Activated T-cell treated with anti-CD3 and anti-CD28 coated beads for 24 hours (primary cell): ENCODE data around the gene CELA2B.
"Not testable (repeated sequence)": the region's sequence is repeated elsewhere in the genome, so short reads cannot be mapped to it uniquely, and the experiment has no call there.

ENCODE experiments used
- DNase-seq: peaks from one replicate; pipeline ENCODE4 v3.0.0-alpha.2; 2020; ENCODE audit warnings: low read depth

Gene CELA2B

GRCh38 chr1:15469361-15469760 is 6.5 kb upstream of the CELA2B start:
- DNase-seq, result no peak

DNA sequence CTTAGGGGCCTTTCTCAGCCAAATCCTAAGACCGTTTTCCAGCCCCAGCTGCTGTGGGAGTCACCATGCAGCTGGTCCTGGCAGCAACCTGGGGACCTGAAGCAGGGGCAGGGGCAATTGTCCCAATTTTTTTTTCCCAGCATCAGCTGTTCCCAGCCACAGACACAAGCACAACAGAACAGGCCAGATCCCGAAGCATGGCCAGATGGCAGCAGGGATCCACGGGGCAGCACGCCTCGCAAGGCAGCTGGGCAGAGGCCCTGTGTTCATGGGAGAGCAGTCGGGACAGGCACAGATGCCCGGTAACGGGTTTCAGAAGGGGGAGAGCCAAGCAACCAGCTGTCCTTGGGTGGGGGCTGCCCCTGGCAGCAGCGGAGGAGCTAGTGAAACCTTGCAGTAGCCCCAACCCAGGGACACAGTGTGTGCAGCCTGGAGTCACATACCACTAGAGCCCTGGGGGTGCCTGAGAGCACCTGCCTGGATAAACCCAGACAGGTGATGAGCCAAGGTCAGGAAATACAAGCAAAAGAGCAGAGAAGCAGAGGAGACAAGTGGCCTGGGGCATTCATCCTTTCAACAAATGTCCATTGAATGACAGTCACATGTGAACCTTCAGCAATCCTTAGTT is 6.0 kb upstream of the CELA2B start:
- DNase-seq, result not testable (repeated sequence)

GRCh38 chr1:15471067-15471466 is 4.8 kb upstream of the CELA2B start:
- not testable (repeated sequence) for DNase-seq

DNA sequence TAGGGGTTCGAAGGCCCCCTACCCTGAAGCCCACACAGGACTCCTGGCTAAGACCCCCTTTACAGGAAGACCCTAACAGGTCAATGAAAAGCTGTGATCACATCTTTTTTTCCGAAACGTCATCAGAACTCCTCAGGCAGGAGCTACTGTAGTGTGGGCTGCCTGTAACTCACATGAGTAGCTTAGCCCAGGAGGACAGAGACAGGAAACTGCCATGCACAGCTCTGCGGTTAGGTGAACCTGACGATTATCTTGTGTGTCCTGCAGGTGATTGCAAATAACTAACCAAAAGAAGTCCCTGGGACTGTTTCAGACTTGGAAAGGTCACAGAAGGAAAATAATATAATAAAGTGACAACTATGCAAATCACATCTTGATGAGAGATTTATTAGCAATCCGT is 4.2 kb upstream of the CELA2B start:
- not testable (repeated sequence) for DNase-seq

GRCh38 chr1:15472587-15472986 is 3.3 kb upstream of the CELA2B start:
- no peak for DNase-seq

DNA sequence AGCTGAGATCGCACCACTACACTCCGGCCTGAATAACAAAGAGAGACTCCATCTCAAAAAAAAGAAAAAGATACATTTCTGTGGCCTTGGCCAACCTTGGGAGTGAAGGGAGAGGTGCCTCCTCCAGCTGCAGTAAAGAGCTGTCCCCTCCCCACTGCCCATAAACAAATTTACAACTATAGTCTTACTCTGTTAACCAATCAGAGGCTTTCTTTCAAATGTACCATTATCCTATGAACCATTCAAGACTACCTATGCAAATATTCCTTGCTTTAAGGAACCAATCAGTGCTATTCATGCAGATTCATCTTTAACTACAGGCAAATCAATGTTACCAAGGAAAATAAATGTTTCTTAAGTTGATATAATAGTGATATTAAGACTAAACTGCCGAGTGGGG is 1.0 kb downstream of the CELA2B start:
- DNase-seq, result no peak

- DNase-seq, result no peak
Observed at GRCh38 chr1:15477646-15478212, 1.8 kb downstream of the CELA2B start.

DNA sequence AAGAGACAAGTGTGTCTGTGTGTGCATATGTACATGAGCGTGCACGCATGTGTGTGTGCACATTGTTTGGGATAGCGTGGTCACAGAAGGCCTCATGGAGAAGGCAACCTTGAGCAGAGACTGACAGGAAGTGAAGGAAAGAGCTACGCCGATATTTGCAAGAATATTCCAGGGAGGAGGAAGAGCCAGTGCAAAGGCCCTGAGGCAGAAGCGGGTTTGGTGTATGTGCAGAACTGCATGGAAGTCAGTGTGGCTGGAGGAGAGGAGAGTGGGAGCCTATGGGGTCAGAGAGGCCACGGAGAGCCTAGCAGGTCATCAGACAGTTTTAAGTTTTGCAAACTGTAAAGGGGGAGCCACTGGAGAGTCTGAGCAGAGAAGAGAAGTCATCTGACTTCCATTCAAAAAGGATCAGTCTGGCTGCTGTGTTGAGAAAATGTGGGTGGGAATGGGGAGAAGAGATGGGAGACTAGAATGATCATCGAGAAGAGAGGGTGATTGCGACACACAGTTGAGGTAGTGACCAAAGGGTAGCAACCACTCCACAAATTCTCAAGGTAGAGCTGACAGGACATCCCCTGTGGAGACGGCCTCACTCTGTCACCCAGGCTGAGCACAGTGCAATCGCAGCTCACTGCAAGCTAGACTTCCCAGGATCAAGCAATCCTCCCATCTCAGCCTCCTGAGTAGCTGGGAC is 3.9 kb downstream of the CELA2B start:
- no peak for DNase-seq

GRCh38 chr1:15482455-15482854 is 6.6 kb downstream of the CELA2B start:
- not testable (repeated sequence) for DNase-seq

DNA sequence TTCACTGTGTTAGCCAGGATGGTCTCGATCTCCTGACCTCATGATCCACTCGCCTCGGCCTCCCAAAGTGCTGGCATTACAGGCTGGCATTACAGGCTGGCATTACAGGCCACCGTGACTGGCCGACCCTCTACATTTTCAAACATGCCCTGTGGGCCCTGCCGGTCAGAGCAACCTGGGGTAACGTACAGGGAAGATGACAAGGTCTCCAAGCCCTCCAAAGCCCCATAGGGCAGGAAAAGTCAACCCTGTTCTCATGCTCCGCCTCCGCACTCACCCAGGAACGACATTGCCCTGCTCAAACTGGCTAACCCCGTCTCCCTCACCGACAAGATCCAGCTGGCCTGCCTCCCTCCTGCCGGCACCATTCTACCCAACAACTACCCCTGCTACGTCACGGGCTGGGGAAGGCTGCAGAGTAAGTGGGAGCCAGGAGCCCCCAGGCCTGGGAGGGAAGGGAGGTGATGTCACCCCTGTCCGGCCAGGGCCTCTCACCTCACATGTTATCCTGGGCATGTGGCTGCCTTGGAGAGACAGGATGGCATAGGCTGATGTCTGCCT is 7.2 kb downstream of the CELA2B start:
- not testable (repeated sequence) for DNase-seq

DNA sequence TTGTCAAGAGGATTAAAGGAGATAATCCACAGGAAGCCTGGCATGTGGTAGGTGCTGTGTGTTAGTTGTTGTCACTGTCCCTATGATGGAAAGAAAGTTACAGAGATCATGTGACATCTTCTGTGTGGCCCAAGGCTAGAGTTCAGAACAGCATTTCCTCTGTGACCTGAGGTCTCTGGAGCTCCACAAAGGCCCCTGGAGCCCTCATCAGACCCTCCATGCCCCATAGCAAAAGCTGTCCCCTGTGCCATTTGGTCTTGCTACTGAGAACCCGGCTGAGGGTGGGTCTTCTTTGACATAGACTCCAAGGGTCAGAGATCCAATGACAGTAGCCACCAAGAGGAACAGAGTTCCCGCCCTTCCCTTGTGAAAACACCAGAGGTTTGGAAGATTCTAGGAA is 8.1 kb downstream of the CELA2B start:
- DNase-seq, result no peak

DNA sequence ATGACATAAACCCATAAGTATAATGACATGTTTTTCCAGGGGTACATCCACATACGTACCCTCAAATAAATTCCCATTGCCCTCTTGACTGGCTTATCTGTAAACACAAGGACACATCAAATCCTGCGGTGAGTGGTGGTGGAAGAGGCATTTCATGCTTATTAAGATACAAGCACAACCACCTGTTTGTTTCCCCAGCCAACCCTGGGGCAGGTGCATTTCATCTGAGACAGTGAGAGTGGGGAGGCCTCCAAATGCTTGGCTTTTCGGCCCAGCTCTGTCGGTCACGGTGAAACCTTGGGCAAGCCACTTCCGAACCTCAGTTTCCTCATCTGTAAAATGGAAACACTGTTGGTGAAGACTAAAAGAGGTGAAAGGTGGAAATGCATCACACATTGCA is 8.5 kb downstream of the CELA2B start:
- not testable (repeated sequence) for DNase-seq

DNA sequence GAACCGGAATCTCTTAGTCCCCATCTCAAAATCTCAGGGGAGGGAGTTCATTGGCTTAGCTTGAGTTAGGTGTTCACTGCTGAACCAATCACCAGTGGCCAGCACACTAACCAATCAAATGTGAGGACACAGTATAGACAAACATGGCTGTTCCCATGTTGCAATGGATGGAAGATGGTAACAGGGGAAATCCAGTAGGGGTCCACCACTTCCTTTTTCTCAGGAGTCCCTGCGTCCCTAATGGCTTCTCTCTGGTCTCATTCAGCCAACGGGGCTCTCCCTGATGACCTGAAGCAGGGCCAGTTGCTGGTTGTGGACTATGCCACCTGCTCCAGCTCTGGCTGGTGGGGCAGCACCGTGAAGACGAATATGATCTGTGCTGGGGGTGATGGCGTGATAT is 9.7 kb downstream of the CELA2B start:
- DNase-seq, result no peak

GRCh38 chr1:15486844-15487610 is 11.1 kb downstream of the CELA2B start:
- not testable (repeated sequence) for DNase-seq

DNA sequence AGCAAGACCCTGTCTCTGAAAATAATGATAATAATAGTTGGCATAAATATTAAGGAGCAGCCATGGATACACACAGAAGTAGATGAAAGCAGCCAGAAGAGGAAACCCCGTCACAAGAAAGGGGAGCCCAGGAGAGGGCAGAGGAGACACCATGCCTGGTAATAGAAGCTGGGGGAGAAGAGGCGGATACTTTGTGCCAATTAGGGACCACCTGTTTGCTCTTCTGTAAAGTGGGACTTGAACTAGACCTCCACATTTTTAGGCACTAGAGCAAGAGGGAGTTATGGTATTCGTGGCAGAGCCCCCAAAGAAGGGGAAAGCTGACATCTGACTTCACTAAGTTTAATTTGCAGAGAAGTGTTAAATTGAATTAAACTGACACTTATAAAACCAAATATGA is 12.5 kb downstream of the CELA2B start:
- DNase-seq, result no peak

- no peak for DNase-seq
Observed at GRCh38 chr1:15489052-15489736, 13.3 kb downstream of the CELA2B start.

DNA sequence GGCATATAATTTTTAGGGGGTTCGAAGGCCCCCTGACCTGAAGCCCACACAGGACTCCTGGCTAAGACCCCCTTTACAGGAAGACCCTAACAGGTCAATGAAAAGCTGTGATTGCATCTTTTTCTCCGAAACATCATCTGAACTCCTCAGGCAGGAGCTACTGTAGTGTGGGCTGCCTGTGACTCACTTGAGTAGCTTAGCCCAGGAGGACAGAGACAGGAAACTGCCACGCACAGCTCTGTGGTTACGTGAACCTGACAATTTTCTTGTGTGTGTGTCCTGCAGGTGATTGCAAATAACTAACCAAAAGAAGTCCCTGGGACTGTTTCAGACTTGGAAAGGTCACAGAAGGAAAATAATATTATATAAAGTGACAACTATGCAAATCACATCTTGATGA is 15.1 kb downstream of the CELA2B start:
- not testable (repeated sequence) for DNase-seq

DNA sequence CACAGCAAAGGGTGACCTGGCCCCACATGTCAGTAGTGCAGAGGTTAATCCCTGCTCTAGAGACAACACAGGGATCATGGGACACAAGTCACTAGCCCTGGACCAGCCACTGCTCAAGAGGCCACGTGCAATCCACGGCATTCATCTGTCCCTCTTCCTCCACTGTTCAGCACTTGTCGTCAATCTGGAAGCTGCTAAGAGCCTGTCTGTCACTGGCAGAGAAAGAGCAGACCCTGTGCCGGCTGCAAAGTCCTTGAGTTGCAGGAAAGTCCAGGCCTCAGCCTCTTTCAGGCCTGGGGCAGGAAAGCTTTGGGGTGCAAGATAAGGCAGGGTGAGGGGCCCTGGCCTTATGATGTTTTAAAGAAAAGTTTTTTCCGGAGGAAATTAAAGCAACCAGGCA is 16.7 kb downstream of the CELA2B start:
- no peak for DNase-seq

DNA sequence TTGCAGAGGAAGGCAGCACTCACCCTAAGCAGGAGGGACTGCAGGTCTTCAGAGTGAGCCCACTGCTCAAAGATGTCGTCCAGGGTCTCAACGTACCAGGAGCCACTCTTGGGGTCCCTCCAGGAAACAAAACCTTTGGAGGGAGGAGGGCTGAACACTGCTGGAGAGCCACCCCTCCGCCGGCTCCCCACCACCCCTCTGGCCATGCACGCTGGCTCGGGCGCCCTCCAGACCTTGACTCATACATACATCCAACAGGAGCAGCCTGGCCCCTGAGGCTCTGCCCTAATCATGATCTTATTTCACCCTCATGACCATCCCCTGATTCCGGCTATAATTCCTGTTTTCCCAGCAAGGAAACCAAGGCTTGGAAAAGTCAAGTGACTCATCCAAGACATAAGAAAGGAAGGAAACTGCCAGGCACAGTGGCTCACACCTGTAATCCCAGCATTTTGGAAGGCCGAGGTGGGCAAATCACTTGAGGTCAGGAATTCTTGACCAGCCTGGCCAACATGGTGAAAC is 18.0 kb downstream of the CELA2B start:
- DNase-seq, result no peak

DNA sequence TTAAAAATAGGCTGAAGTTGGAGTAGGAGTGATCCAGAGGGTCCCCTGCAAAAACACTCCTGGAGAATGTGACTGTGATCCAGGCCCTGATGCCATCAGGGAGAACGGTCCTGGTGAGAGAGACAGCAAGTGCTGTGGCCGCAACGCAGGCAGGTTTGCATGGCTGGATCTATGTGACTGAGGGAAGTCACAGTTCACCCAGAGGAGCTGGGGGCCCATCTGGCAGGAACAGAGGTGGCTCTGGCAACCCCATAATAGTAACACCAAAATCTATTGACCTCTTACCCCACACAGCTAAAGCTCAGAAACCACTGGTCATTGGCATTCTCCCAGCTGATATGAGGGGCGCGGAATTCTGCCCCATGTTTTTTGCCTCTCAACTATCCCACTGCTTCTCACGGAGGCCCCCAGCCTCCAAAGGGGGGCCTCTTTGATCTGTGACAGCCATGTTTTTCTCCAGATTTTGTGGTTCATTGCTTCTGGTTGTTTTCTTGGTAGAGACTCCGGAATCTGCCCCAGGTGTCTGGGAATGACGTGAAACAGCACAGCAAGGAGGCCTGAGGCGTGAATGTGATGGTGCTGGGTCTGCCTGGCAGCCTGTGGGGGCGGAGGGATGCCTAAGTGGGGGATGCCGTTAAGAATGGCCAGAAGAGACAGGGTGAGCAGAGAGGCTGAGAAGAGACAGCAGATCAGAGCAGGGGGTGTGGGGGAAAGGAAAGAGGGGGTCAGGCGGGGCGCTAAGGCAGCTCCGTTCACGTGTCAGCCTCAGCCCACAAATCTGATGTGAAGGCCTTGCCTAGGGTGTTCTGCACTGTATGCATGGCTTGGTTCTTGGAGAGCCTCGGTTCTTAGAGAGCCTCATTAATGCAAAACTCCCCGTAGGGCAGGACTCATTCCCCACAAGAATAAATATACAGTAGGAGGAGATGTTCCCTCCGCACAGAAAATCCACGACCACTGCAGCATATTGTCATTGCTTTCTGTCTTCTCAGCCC is 24.6 kb downstream of the CELA2B start:
- DNase-seq, result no peak
